Endodermal cell (in vitro differentiated cells): ENCODE measurements around the gene FBXL13. TPM values are rescaled to one million over a fixed set of nuclear protein-coding genes. Genes with fewer than 3 reads are reported as not detected.

ENCODE experiments used
- DNase-seq: peaks from one replicate; pipeline ENCODE4 v3.0.0-alpha.2; 2017
- H3K27ac ChIP-seq: 2 replicates; pipeline ENCODE4 v1.5.1; 2013; ENCODE audit warnings: mild to moderate bottlenecking, low read depth, low read length, moderate library complexity
- H3K27me3 ChIP-seq: 2 replicates; pipeline ENCODE4 v1.6.1; 2013; ENCODE audit warnings: mild to moderate bottlenecking, low read length, moderate library complexity; ENCODE audit not compliant: insufficient read depth, control insufficient read depth, poor library complexity, severe bottlenecking
- H3K36me3 ChIP-seq: 2 replicates; pipeline ENCODE4 v1.7.0; 2013; ENCODE audit warnings: mild to moderate bottlenecking, low read length, moderate library complexity; ENCODE audit not compliant: control insufficient read depth, insufficient read depth
- H3K4me1 ChIP-seq: one replicate; pipeline ENCODE4 v1.7.0; 2013; ENCODE audit warnings: low read length; ENCODE audit not compliant: control insufficient read depth, insufficient read depth
- H3K4me3 ChIP-seq: 2 replicates; pipeline ENCODE4 v1.5.1; 2013; ENCODE audit warnings: mild to moderate bottlenecking, low read length, moderate library complexity
- H3K9ac ChIP-seq: 2 replicates; pipeline ENCODE4 v1.6.1; 2013; ENCODE audit warnings: mild to moderate bottlenecking, low read length, moderate library complexity; ENCODE audit not compliant: poor library complexity, severe bottlenecking; ENCODE audit errors: extremely low read depth
- H3K9me3 ChIP-seq: 2 replicates; pipeline ENCODE4 v1.6.1; 2013; ENCODE audit warnings: mild to moderate bottlenecking, low read length, moderate library complexity; ENCODE audit not compliant: control insufficient read depth
- H3K27ac Mint-ChIP-seq: 2 replicates; pipeline ENCODE4 v1.8.0; 2020; ENCODE audit warnings: mixed read lengths
- H3K27me3 Mint-ChIP-seq: 2 replicates; pipeline ENCODE4 v1.8.0; 2021; ENCODE audit warnings: mild to moderate bottlenecking, mixed read lengths; ENCODE audit not compliant: insufficient read depth
- H3K36me3 Mint-ChIP-seq: 2 replicates; pipeline ENCODE4 v1.8.0; 2020; ENCODE audit warnings: low read depth, mixed read lengths
- H3K4me1 Mint-ChIP-seq: 2 replicates; pipeline ENCODE4 v1.8.0; 2020; ENCODE audit warnings: mixed read lengths
- H3K4me3 Mint-ChIP-seq: 2 replicates; pipeline ENCODE4 v1.8.0; 2020; ENCODE audit warnings: mild to moderate bottlenecking, moderate library complexity, mixed read lengths
- H3K9me3 Mint-ChIP-seq: 2 replicates; pipeline ENCODE4 v1.8.0; 2020; ENCODE audit warnings: mild to moderate bottlenecking, mixed read lengths
- WGBS, 2 experiments: methylation state at CpG; one replicate each; pipeline versions ENCODE4 v1.1.5 to v1.1.7; 2013; ENCODE audit warnings: missing lambda C conversion rate in 2 of 2, mixed read lengths in 1 of 2; ENCODE audit not compliant: insufficient coverage in 1 of 2, insufficient read length in 1 of 2; 5-methylcytosine and 5-hydroxymethylcytosine counted together
- total RNA-seq, 2 donors: library from RNA; stranded (reverse); fragmentation: NEBNext Ultra II Directional in 1 of 2; extraction: Animal tissue kit (Norgen Biotek cat#: 25700) in 1 of 2; gene quantifications; 2 replicates in 1 of 2; 3 replicates in 1 of 2; pipeline ENCODE4 v1.2.1, GENCODE V29; 2021
- TF ChIP-seq, protein P1 (sequence below): fragments of 200-600 bp; sonication (generic); conservative IDR thresholded peaks from 2 replicates; pipeline ENCODE4 v1.5.0; 2021; ENCODE audit warnings: antibody characterized with exemption, mild to moderate bottlenecking

Gene FBXL13
- total RNA-seq, 2 donors from 2014 or later, result 2.1 to 2.7 TPM

GRCh38 chr7:102836191-102836919 lies 238.2 kb downstream of the FBXL13 start:
- 93% methylated on average over 6 of the region's 6 CpGs for WGBS, 2 experiments
- H3K27me3 Mint-ChIP-seq, result no peaks in the 10 kb centered on the region
- H3K4me3 Mint-ChIP-seq, result no peak overlapping the region

DNA sequence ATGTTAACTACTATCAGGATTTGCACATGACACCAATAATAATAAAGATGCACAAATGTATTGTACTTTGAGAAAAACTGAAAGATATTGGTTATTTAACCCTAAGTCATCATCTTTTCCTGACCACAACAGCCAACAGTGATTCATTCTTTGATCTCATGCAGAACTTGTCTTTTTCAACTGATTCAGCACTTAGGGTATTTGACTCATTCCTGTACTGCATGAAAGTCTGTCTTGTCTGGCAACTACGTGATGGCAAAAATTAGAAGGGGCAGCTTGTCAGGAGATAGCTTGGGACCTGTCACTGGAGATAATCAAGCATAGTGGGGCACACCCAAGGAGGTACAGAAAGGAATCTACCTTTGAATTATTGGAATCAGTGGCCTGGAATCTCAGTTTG lies 239.6 kb downstream of the FBXL13 start:
- H3K27me3 Mint-ChIP-seq, result no peaks in the 10 kb centered on the region
- H3K36me3 ChIP-seq, result no peaks in the 10 kb centered on the region
- no peaks in the 10 kb centered on the region for H3K9me3 Mint-ChIP-seq
- H3K36me3 Mint-ChIP-seq, result no peaks in the 10 kb centered on the region
- H3K4me3 ChIP-seq, result no peak overlapping the region
- TF ChIP-seq, protein P1, sequence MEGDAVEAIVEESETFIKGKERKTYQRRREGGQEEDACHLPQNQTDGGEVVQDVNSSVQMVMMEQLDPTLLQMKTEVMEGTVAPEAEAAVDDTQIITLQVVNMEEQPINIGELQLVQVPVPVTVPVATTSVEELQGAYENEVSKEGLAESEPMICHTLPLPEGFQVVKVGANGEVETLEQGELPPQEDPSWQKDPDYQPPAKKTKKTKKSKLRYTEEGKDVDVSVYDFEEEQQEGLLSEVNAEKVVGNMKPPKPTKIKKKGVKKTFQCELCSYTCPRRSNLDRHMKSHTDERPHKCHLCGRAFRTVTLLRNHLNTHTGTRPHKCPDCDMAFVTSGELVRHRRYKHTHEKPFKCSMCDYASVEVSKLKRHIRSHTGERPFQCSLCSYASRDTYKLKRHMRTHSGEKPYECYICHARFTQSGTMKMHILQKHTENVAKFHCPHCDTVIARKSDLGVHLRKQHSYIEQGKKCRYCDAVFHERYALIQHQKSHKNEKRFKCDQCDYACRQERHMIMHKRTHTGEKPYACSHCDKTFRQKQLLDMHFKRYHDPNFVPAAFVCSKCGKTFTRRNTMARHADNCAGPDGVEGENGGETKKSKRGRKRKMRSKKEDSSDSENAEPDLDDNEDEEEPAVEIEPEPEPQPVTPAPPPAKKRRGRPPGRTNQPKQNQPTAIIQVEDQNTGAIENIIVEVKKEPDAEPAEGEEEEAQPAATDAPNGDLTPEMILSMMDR, result no peak
- no peaks in the 10 kb centered on the region for H3K4me1 ChIP-seq
- whole genome bisulfite sequencing, 2 experiments, result 86% methylated on average over 1 of the region's 1 CpG
- no peak overlapping the region for H3K27ac Mint-ChIP-seq
- H3K9ac ChIP-seq, result no peak overlapping the region
- H3K27ac ChIP-seq, result no peak overlapping the region
- no peak overlapping the region for H3K4me3 Mint-ChIP-seq
- no peak for DNase-seq
- H3K27me3 ChIP-seq, result no peaks in the 10 kb centered on the region
- H3K4me1 Mint-ChIP-seq, result peaks cover 3% of the 10 kb centered on the region
- H3K9me3 ChIP-seq, result no peaks in the 10 kb centered on the region

More at GRCh38 chr7:102836191-102836919, 238.2 kb downstream of the FBXL13 start:
- Histone ChIP-seq H3K4me3 (no peak overlapping the region), H3K9me3 (no peaks in the 10 kb centered on the region), H3K27ac (no peak overlapping the region), H3K27me3 (no peaks in the 10 kb centered on the region), H3K9ac (no peak overlapping the region), H3K4me1 (no peaks in the 10 kb centered on the region), H3K36me3 (no peaks in the 10 kb centered on the region)
- Mint-ChIP-seq H3K4me1 (no peaks in the 10 kb centered on the region), H3K9me3 (no peaks in the 10 kb centered on the region), H3K27ac (no peak overlapping the region), H3K36me3 (no peaks in the 10 kb centered on the region)
- TF ChIP-seq, protein P1, result no peak
- DNase-seq, result no peak

DNA sequence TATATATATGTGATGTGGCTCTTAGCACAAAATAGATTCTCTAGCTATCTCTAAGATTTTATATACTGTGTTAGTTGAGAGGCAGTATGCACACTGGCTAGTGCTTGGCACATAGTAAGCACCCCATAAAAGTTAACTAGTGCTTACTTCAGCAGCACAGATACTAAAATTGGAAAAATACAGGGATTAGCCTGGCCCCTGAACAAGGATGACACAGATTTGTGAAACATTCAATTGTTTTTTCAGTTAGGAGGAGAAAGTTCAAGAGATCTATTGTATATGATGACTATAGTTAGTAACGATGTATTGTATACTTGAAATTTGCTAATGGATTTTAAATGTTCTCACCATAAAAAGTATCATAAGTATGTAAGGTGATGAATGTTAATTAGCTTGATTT lies 240.1 kb downstream of the FBXL13 start:
- H3K9me3 ChIP-seq, result no peaks in the 10 kb centered on the region
- no peaks in the 10 kb centered on the region for H3K27me3 ChIP-seq
- Mint-ChIP-seq H3K36me3 (peaks cover under 1% of the 10 kb centered on the region), H3K9me3 (no peaks in the 10 kb centered on the region), H3K27ac (no peak overlapping the region), H3K4me3 (no peak overlapping the region), H3K27me3 (no peaks in the 10 kb centered on the region), H3K4me1 (peaks cover 4% of the 10 kb centered on the region)
- 94% methylated on average over 1 of the region's 1 CpG; no CpG with 5 or more reads in 1 of the 2 experiments for WGBS, 2 experiments
- H3K4me3 ChIP-seq, result no peak overlapping the region
- TF ChIP-seq, protein P1, result no peak
- H3K27ac ChIP-seq, result no peak overlapping the region
- no peaks in the 10 kb centered on the region for H3K36me3 ChIP-seq
- H3K9ac ChIP-seq, result no peak overlapping the region
- no peaks in the 10 kb centered on the region for H3K4me1 ChIP-seq
- no peak for DNase-seq
